ENCODE data around the gene OR10A6. TPM values are rescaled to one million over a fixed set of nuclear protein-coding genes. Genes with fewer than 3 reads are reported as not detected.

The OR10A6 gene
- total and polyA plus RNA-seq, 11 donors, result not detected

DNA sequence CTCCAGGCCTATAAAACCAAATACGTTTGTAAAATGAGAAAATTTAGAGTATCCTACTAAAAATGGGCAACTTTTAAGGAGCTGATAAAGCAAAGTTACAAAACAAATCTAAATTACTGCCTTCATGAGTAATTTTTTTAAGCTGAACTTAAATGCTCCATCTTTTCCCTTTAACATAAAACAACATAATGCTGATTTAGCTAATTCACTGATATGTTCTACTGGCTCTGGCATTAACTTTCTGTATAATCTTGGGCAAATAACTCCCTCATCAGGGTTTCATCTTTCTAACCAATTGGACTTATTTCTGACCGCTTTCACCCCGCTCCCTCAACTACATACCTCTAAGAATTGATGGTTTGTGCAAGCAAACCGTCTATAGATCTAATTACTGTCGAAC is 10.1 kb upstream of the OR10A6 start:
- H3K9me3 ChIP-seq, result peaks cover 0 to 27% (median 18%) of the 10 kb centered on the region in 12 donors
- peaks cover 0 to 3% (median 0%) of the 10 kb centered on the region in 9 donors for H3K27me3 ChIP-seq
- H3K4me1 ChIP-seq, result no peaks in the 10 kb centered on the region
- intact Hi-C loops (cut with DNase I), result no loop called here
- 43 to 70% (median 58%) methylated on average over 5 of the region's 5 CpGs for WGBS, 4 donors
- no peak for DNase-seq
- no peak overlapping the region for H3K4me3 ChIP-seq
- TF ChIP-seq POLR2A (IDR thresholded peaks at IDR 0.05) (no peak), CTCF (IDR thresholded peaks at IDR 0.05) (no peak)
- no peak for ATAC-seq
- no peak overlapping the region for H3K27ac ChIP-seq
- no peaks in the 10 kb centered on the region for H3K36me3 ChIP-seq

DNA sequence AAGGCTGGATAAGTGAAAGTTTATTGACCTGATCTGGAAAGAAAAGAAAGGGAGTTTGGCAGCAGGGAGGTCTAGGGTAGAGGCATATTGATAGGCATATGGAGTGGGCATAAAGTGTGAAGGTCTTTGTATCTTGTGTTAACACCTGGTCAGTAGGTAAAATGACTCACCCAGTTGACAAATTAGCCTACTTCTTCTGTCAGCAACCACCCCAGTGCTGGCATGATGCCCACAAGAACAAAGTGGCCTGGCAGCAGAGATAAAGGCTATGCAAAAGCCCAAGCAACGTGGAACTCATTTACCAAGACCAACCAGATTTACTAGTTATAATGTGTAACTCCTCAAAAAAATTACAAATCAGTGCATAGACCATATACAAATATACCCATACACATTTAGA is 5.5 kb upstream of the OR10A6 start:
- peak in 2 of 5 donors; percentile 26 to 29 for DNase-seq
- ATAC-seq, result no peak
- Histone ChIP-seq H3K4me3 (no peak overlapping the region), H3K27me3 (peaks cover 0 to 4% (median 0%) of the 10 kb centered on the region in 9 donors), H3K4me1 (no peaks in the 10 kb centered on the region), H3K36me3 (no peaks in the 10 kb centered on the region), H3K9me3 (peaks cover 0 to 7% (median 0%) of the 10 kb centered on the region in 12 donors), H3K27ac (no peak overlapping the region)
- 23 to 50% (median 33%) methylated on average over 1 of the region's 1 CpG for WGBS, 4 donors
- TF ChIP-seq CTCF (IDR thresholded peaks at IDR 0.05) (no peak), POLR2A (IDR thresholded peaks at IDR 0.05) (no peak)
- intact Hi-C loops (cut with DNase I), result no loop called here

DNA sequence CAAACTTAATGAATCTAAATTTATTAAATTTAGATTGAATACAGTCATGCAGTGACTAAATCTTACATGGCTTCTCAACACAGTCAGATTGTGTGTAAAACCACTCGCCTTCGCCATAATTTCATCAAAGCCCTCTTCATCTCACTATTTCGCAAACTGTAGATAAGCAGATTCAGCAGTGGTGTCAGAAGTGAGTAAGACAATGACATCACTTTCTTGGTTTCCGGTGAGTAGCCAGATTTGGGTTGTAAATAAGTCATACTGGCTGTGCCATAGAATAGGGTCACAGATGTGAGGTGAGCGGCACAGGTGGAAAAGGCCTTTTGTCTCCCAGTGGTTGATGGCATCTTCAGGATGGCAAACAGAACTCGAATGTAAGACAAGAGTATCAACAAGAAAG is 3.4 kb downstream of the OR10A6 start:
- no peak for DNase-seq

GRCh38 chr11:7924536-7924935 is 6.5 kb downstream of the OR10A6 start:
- Histone ChIP-seq H3K4me3 (no peak overlapping the region), H3K27me3 (peaks cover 0 to 12% (median 0%) of the 10 kb centered on the region in 9 donors), H3K27ac (no peak overlapping the region), H3K4me1 (no peaks in the 10 kb centered on the region), H3K36me3 (no peaks in the 10 kb centered on the region), H3K9me3 (peaks cover 0 to 4% (median 0%) of the 10 kb centered on the region in 12 donors)
- 48 to 65% (median 55%) methylated on average over 2 of the region's 2 CpGs for WGBS, 4 donors
- ATAC-seq, result no peak
- TF ChIP-seq CTCF (IDR thresholded peaks at IDR 0.05), result no peak
- no peak for DNase-seq
- intact Hi-C loops (cut with DNase I), result no loop called here

More for the DNA sequence above, 3.4 kb downstream of the OR10A6 start:
- no peaks in the 10 kb centered on the region for H3K4me1 ChIP-seq
- intact Hi-C loops (cut with DNase I), result no loop called here
- no peak for TF ChIP-seq POLR2A (IDR thresholded peaks at IDR 0.05)
- no peak for TF ChIP-seq CTCF (IDR thresholded peaks at IDR 0.05)
- H3K27ac ChIP-seq, result no peak overlapping the region
- no peaks in the 10 kb centered on the region for H3K36me3 ChIP-seq
- no peak overlapping the region for H3K4me3 ChIP-seq
- no peak for ATAC-seq
- peaks cover 0 to 16% (median 0%) of the 10 kb centered on the region in 9 donors for H3K27me3 ChIP-seq
- 81 to 85% (median 84%) methylated on average over 6 of the region's 6 CpGs for WGBS, 4 donors
- peaks cover 0 to 4% (median 0%) of the 10 kb centered on the region in 12 donors for H3K9me3 ChIP-seq
